Stimulated activated naive CD8-positive, alpha-beta T cell treated with anti-CD3 and anti-CD28 coated beads, Interleukin-15, Interleukin-2, amounts not matched to agents 100 ng/mL and 50 ng/mL, for 24 hours (primary cell): ENCODE measurements around the gene WFS1.

Source experiments
- H3K27ac Mint-ChIP-seq: one replicate; pipeline ENCODE4 v1.8.0; 2021; ENCODE audit warnings: mild to moderate bottlenecking, mixed read lengths
- H3K27me3 Mint-ChIP-seq: one replicate; pipeline ENCODE4 v1.8.0; 2021; ENCODE audit warnings: mixed read lengths
- H3K36me3 Mint-ChIP-seq: one replicate; pipeline ENCODE4 v1.8.0; 2021; ENCODE audit warnings: low read depth, mixed read lengths
- H3K4me1 Mint-ChIP-seq: one replicate; pipeline ENCODE4 v1.8.0; 2021; ENCODE audit warnings: low read depth, mixed read lengths
- H3K4me3 Mint-ChIP-seq: one replicate; pipeline ENCODE4 v1.8.0; 2021; ENCODE audit warnings: mild to moderate bottlenecking, mixed read lengths
- H3K9me3 Mint-ChIP-seq: one replicate; pipeline ENCODE4 v1.8.0; 2021; ENCODE audit warnings: mixed read lengths

WFS1 gene

DNA sequence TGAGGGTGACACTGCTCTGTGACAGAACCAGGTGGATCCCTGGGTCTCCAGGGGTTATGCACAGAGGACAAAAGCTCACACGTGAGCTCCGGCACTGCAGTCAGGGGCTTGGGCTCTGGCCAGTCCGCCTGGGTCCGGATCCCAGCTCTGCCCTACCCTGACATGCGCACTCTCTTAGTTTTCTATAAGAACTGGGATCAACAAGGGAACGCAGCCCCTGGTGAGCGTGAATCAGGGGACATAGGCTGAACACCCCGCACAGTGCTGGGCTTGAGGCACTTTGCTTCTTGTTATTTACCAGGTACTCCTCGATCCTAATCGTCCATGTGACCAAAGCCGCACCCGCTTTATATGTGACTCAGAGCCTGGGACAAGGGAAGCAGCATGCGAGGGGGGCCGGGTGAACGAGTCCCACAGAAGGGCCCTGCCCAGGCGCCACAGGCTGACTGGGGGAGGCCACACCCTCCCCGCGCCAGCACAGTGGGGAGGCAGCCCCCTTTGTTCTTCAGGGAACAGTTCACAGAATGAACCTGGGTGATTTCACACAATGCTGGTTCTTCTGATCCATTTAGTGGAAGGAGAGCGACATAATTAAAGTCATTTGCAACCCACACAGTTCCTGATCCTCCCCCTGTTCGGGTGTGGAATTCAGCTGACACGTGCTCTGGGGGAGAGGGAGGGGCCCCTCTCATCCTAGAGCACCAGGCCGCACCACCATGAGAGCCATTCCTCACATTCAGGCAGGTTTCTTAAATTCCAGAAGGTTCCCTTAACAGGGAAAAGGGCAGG lies 55.5 kb downstream of the WFS1 start:
- Mint-ChIP-seq H3K27ac (no peak overlapping the region), H3K36me3 (no peaks in the 10 kb centered on the region), H3K4me3 (no peak overlapping the region), H3K9me3 (no peaks in the 10 kb centered on the region), H3K4me1 (no peaks in the 10 kb centered on the region), H3K27me3 (peaks cover 42% of the 10 kb centered on the region)

DNA sequence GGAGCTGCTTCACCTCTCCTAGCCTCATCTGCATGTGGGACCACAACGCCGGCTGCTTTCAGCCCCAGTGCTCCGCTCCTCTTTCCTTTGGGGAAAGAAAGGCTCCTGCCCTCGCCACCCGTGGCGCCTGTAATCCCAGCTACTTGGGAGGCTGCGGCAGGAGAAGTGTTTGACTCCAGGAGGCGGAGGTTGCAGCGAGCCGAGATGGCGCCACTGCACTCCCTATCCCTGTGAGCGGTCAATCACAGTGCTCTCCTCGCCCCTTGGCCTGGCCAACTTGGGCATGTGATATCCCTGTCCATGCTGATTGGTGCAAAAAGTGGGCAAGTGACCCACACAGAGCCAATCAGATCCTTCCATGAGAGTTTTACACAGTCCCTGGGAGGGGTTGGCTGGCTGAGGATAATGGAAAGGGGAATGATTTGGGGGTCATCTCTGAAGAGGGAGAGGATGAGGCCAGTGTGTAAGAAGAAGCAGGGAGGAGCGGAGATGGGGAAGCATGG lies 56.2 kb downstream of the WFS1 start:
- H3K4me3 Mint-ChIP-seq, result no peak overlapping the region

DNA sequence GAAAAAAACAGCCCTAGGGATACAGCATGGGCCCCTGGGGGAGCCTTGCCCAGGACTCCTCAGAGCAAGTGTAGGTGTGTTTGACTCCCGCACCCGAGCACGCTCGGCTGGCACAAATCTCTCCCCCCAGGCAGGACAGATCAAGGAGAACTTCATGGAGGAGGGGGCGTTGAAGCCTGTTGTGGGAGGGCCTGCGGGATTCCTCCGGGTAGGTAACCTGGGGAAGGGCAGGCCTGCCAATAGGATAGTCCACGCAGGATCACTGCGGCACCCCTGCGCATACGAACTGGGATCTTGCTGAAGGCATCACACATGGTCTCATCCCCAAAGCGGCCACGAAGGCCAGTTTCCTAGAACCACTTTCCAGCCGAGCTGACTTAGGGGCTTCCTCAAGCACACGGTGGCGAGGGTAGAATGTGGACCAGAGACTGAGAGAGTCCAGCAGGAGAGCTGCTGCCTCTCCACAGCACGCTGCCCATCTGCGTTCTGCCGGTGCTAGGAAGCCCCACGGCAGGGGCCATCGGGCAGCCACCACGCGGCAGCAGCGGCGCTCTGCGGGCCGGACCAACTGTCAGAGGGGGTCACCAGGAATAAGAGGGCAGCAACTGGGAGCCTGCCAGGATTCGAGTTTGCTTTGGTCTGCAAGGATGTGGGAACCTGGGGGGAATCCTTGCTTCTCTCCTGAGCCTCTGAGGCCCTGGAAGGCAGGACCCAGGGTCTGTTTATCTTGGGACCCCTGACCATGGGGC lies 56.8 kb downstream of the WFS1 start:
- Mint-ChIP-seq H3K36me3 (no peaks in the 10 kb centered on the region), H3K9me3 (no peaks in the 10 kb centered on the region), H3K4me3 (no peak overlapping the region), H3K4me1 (no peaks in the 10 kb centered on the region), H3K27me3 (peaks cover 37% of the 10 kb centered on the region), H3K27ac (no peak overlapping the region)

More for the DNA sequence above, 56.2 kb downstream of the WFS1 start:
- Mint-ChIP-seq H3K4me1 (no peaks in the 10 kb centered on the region), H3K27ac (no peak overlapping the region), H3K36me3 (no peaks in the 10 kb centered on the region), H3K27me3 (peaks cover 40% of the 10 kb centered on the region), H3K9me3 (no peaks in the 10 kb centered on the region)

DNA sequence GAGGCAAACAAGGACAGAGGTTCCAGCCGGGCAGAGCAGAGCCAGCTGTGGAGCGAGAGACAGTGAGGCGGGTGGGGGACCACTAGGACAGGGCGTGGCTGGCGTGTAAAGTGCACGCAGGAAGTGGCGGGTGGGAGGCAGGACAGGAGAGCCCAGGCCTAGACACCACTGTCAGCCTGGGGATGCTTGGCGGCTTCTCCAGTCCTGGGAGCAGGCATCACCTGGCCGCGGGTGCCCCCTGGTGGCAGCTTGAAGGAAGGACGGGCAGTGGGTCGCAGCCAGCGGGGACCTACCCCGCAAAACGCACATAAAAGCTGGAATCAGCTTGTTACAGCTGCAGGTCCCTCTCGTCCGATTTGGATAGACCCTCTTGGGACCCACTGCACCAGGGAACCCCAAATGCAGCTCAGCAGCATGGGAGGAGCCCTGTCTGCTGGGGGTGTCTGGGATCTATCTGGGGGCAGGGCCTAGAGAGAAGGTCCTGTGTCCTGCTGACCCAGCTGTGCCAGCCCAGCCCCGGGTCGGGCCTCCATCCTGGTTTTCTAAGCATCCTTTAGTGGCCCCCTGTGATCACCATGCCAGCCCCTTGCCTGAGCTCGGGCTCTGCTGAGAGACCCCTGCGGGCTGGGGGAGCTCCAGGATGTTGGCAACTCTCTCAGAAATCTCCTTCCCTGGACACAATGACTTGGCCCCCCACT lies 57.7 kb downstream of the WFS1 start:
- peaks cover 32% of the 10 kb centered on the region for H3K27me3 Mint-ChIP-seq
- no peaks in the 10 kb centered on the region for H3K4me1 Mint-ChIP-seq
- no peaks in the 10 kb centered on the region for H3K9me3 Mint-ChIP-seq
- no peaks in the 10 kb centered on the region for H3K36me3 Mint-ChIP-seq
- no peak overlapping the region for H3K4me3 Mint-ChIP-seq
- H3K27ac Mint-ChIP-seq, result no peak overlapping the region

DNA sequence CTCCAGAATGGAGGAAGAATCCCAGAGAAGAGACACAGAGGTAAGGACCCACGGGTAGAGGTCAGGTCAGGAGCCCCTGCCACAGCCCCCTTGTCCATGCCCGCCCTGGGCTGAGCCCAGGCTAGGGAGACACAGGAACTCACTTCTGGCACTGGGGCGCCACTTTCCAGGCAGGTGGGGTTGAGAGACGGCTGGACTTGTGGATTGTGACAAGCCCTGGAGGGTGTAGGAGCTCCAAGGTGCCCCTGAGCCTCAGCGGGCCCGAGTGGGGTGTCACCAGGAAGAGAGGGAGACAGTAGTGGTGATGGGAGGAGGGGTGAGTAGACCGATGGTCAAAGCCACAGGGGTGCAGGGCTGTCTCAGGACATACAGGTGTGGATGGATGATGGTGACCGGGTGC lies 58.9 kb downstream of the WFS1 start:
- H3K27ac Mint-ChIP-seq, result no peak overlapping the region
- no peak overlapping the region for H3K4me3 Mint-ChIP-seq
- H3K27me3 Mint-ChIP-seq, result peaks cover 27% of the 10 kb centered on the region
- no peaks in the 10 kb centered on the region for H3K4me1 Mint-ChIP-seq
- no peaks in the 10 kb centered on the region for H3K9me3 Mint-ChIP-seq
- no peaks in the 10 kb centered on the region for H3K36me3 Mint-ChIP-seq

DNA sequence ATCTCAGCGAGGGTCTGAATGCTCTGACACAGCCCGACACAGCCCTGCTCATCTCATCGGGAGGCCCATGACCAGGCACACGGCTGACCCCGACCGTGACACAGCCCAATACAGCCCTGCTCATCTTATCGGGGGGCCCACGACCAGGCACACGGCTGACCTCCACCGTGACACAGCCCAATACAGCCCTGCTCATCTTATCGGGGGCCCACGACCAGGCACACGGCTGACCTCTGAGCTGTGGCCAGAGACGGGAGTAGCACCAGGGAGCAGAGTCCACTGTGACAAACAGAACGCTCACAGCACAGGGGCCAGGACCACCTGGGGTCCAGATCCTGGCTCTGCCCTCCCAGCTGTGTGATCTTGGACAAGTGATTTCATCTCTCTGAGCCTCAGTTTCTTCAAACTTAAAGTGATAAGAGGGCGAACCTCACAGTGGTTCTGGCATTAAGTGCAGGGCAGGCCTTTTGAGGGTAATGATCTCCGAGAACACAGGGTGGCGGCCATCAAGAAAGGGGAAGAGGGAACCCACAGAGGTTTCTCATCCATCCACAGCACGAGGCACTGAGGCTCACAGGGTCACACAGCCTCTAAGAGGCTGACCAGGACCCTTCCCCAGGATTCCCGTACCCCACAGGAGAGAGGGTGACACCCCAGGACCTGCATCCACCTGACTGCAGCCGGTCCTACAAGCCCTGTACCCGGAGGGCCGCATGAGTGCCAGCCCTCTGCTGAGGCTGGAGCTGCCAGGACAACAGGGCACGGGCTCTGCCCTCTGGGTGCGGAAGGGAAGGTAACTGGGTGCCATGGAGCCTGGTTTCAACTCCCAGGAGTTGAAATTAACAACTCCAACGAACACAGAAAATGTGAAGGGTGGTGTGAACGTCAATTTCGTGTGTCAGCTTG lies 60.1 kb downstream of the WFS1 start:
- Mint-ChIP-seq H3K4me3 (no peak overlapping the region), H3K27ac (no peak overlapping the region), H3K9me3 (no peaks in the 10 kb centered on the region), H3K27me3 (peaks cover 21% of the 10 kb centered on the region), H3K4me1 (no peaks in the 10 kb centered on the region), H3K36me3 (no peaks in the 10 kb centered on the region)

DNA sequence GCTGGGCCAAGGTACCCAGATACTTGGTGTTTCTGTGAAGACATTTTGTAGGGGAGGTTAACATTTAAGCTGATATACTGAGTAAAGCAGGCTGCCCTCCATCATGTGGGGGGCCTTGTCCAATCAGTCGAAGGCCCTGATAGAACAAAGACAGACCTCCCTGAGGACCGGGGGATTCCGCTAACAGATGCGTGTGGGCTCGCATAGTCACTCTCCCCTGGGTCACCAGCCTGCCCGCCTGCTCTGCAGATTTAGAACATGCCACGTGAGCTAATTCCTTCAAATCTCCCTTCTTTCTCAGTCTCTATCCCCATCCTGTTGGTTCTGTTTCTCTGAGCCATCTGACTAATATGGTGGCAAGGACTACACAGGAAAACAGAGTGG lies 60.7 kb downstream of the WFS1 start:
- no peaks in the 10 kb centered on the region for H3K36me3 Mint-ChIP-seq
- no peaks in the 10 kb centered on the region for H3K4me1 Mint-ChIP-seq
- peaks cover 25% of the 10 kb centered on the region for H3K27me3 Mint-ChIP-seq
- H3K9me3 Mint-ChIP-seq, result no peaks in the 10 kb centered on the region
- H3K4me3 Mint-ChIP-seq, result no peak overlapping the region
- no peak overlapping the region for H3K27ac Mint-ChIP-seq

DNA sequence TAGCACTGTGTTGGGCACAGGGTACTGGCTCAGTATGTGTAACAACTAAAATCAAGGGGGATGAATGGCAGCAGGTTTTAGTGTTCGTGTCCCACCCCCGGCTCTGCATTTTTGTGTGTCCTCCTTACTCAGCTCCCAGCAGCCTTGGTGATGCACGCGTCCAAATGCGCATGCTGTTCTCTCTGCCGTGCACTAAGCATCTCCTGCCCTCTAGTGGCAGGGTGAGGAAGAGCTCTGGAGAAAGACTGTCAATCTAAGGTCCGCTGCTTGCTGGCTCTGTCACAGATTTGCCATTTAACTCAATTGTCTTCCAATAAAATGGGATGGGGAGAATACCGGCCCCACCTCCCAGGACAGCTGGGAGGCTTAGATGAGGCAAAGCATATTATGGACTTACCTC lies 61.4 kb downstream of the WFS1 start:
- peaks cover 23% of the 10 kb centered on the region for H3K27me3 Mint-ChIP-seq
- no peak overlapping the region for H3K4me3 Mint-ChIP-seq

DNA sequence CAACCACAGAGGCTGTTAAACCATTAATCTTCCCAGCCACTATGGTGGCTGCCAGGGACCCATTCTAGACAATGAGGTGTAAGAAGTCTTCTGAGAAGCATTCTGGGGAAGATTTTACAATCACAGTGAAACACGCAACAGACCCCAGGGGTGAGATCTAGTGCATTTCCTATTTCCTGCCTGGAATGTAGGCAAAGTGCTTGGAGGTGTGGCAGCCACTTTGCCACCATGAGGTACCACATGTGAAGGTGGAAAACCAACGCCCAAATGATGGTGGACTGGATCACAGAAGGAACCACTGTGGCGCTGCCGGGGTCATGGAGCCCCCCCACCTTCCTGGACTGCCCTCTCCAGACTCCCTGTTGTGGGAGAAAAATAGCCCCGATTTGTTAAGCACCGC lies 61.8 kb downstream of the WFS1 start:
- Mint-ChIP-seq H3K36me3 (no peaks in the 10 kb centered on the region), H3K27ac (no peak overlapping the region), H3K4me3 (no peak overlapping the region), H3K27me3 (peaks cover 20% of the 10 kb centered on the region), H3K9me3 (no peaks in the 10 kb centered on the region), H3K4me1 (no peaks in the 10 kb centered on the region)

More for the DNA sequence above, 61.4 kb downstream of the WFS1 start:
- H3K27ac Mint-ChIP-seq, result no peak overlapping the region
- no peaks in the 10 kb centered on the region for H3K36me3 Mint-ChIP-seq
- H3K9me3 Mint-ChIP-seq, result no peaks in the 10 kb centered on the region
- H3K4me1 Mint-ChIP-seq, result no peaks in the 10 kb centered on the region

DNA sequence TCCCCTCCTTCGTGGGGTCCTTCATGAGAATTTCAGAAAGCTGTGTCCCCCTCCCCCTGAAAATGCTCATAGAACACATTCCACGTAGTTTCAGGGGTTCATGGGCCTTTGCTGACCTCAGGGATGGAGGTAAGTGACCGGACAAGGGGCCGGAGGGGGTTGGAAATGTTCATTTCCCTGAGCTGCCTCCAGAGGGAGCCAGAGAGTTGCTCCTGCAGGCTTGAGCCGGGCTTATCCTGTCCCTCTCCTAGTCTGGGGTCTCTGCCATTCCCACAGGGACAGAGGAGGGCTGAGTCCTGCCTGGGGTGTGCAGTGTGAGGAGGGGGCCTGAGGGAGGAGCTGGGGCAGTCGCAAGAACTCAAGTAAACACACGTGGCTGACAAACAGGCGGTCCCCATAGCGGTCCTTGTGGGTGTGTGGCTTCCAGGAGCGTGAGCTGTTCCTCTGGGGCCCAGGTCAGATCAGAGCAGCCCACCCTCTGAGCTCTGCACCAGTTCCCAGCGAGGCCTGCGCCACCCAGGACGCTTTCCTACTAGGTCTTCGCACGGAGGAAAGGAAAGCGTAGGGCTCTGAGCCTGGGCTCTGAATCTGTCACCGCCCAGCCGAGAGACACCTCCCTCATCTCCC lies 62.5 kb downstream of the WFS1 start:
- H3K9me3 Mint-ChIP-seq, result no peaks in the 10 kb centered on the region
- H3K36me3 Mint-ChIP-seq, result no peaks in the 10 kb centered on the region
- peaks cover 24% of the 10 kb centered on the region for H3K27me3 Mint-ChIP-seq
- no peak overlapping the region for H3K4me3 Mint-ChIP-seq
- no peak overlapping the region for H3K27ac Mint-ChIP-seq
- peaks cover 2% of the 10 kb centered on the region for H3K4me1 Mint-ChIP-seq

DNA sequence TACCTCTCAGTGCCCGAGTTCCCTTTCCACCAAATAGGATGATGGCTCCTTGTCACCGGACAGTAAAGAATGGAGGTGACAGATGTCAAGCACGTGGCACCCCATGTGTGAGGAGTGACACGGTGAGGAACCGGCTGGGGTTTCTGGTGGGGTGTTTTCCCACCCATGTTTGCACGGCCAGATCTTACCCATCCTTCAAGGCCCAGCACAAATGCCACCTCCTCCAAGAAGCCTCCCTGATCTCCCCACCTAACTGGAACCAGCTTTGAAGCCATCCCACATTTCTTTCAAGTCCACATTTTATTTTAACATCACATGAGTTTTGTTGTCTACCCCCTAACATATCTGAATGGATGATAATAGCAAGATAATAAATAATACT lies 63.0 kb downstream of the WFS1 start:
- no peaks in the 10 kb centered on the region for H3K9me3 Mint-ChIP-seq
- no peak overlapping the region for H3K4me3 Mint-ChIP-seq
- H3K36me3 Mint-ChIP-seq, result no peaks in the 10 kb centered on the region
- H3K27ac Mint-ChIP-seq, result no peak overlapping the region
- peaks cover 7% of the 10 kb centered on the region for H3K4me1 Mint-ChIP-seq
- peaks cover 29% of the 10 kb centered on the region for H3K27me3 Mint-ChIP-seq

DNA sequence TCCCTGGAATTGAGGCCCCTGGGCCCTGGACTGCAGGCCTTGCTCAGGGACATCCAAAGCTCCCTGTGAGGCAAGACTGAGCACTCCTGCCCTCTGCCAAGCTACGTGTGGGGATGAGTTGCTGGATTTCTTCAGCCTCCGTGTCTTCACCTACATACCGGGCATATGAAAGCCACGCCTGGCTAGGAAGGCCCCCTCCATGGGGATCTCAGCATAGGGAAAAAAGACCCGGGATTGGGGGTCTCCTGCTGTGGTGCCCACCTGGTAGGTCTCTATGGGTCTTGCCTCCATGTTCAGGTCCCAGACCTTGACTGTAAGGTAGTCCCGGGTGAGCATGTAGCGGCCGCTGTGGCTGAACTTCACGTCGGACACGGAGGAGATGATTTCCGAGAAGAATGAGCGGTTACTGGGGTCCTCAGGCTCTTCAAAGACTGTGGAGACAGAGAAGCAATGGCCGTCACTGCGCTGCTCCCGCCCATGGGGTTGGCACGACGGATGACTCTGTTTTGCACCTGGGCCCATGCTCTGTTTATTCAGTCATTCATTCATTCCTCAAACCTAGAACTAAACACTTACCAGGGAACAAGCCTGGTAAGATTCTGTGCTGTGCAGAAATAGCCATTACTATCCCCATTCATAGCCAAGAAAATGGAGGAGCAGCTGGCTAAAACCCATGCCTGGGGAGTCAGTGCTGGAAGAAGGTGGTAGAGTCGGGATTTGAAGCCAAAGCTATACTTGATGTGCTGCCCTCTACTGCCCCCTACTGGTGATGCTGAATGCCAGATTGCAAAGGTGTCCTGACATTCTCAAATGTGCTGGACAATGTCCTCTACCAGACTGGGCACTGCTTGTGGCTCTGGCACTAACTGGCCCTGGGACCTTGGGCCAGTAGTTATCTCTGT lies 63.9 kb downstream of the WFS1 start:
- H3K4me1 Mint-ChIP-seq, result peaks cover 16% of the 10 kb centered on the region
- H3K27ac Mint-ChIP-seq, result no peak overlapping the region
- H3K27me3 Mint-ChIP-seq, result peaks cover 34% of the 10 kb centered on the region
- no peaks in the 10 kb centered on the region for H3K36me3 Mint-ChIP-seq
- H3K4me3 Mint-ChIP-seq, result no peak overlapping the region
- H3K9me3 Mint-ChIP-seq, result no peaks in the 10 kb centered on the region

DNA sequence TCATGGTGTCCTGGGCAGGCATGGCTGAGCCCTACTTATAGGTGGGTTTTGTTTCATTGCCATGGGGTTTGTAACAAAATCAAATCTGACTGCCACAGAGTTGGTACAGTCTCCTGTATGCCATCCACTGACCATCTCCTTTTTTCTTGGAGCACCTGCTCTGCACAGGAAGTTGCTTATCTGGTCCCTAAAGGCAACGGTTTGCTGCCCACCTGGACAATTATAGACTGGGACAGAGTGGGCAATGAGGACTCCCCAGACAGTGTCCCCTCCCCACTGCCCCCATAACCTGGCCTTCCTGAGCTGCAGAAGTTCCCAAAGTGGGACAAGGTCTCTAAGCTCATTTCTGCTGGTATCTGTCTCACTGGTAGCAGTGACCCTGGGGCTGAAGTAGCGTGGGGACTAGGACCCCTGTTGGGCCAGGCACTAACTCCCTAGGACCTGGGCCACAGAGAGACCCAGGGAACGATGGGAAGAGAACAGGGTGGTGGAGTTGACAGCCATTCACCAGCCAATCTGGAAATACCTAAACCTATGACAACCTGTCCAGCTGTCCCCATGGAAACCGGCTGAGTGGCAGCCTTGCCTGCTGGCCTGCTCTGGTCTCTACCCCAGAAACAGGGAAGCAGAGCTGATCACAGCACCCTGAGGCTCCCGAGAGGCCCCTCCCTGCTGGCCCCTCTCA lies 64.7 kb downstream of the WFS1 start:
- peaks cover 20% of the 10 kb centered on the region for H3K4me1 Mint-ChIP-seq
- H3K4me3 Mint-ChIP-seq, result no peak overlapping the region
- H3K27me3 Mint-ChIP-seq, result peaks cover 40% of the 10 kb centered on the region
- no peaks in the 10 kb centered on the region for H3K36me3 Mint-ChIP-seq
- H3K27ac Mint-ChIP-seq, result no peak overlapping the region
- H3K9me3 Mint-ChIP-seq, result no peaks in the 10 kb centered on the region
